HG03108 (cell line): ENCODE results near the gene CCZ1B.
A peak's percentile ranks its signal among the peaks of the same experiment; 100 is the strongest.
"Not testable (repeated sequence)": the region's sequence is repeated elsewhere in the genome, so short reads cannot be mapped to it uniquely, and the experiment has no call there.

ENCODE experiments used
- ATAC-seq: cut with Tn5 transposase; IDR thresholded peaks from one replicate; pipeline ENCODE4 v1.9.1; 2021; ENCODE audit warnings: moderate library complexity; ENCODE audit not compliant: unreplicated experiment

The CCZ1B gene

GRCh38 chr7:6831018-6831725, 5.1 kb upstream of the CCZ1B start:
- no peak for ATAC-seq

DNA sequence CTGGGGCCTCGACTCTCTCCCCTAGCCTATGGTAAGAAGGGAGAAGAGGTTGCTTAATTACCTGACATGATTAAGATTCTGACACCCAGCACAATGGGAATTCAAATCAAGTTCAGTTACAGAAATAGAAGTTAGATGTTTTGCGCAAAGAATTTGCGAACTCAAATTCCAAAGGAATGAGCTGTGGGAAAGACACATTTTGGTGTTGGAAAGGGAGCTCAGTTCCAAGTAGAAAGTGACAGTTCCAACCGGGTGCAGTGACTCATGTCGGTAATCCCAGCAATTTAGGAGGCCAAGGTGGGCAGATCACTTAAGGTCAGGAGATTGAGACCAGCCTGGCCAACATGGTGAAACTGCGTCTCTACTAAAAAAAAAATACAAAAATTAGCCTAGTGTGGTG, 4.0 kb upstream of the CCZ1B start:
- ATAC-seq, result not testable (repeated sequence)

- ATAC-seq, result not testable (repeated sequence)
Observed at GRCh38 chr7:6829616-6830015, 3.5 kb upstream of the CCZ1B start.

DNA sequence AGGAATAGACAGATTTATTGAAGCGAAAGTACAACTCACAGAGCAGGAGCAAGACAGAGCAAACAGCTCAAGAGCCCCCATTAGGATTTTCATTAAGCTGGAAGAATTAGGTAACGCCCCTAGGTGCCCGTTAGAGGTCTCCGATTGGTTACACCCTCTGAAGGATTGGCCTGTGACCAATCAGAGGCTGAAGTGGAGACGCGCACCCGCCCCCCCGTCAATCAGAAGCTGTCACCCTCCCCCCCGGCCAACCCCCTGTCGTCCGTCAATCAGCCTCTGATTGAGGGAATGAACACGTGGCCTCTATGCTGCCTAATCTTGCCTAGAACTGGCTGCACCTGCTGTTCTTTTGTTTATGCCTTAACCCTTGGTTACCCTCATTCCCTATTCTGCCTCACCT, 1.1 kb upstream of the CCZ1B start:
- not testable (repeated sequence) for ATAC-seq

GRCh38 chr7:6825236-6826125, 594 bp downstream of the CCZ1B start:
- ATAC-seq, result peak; percentile 30

DNA sequence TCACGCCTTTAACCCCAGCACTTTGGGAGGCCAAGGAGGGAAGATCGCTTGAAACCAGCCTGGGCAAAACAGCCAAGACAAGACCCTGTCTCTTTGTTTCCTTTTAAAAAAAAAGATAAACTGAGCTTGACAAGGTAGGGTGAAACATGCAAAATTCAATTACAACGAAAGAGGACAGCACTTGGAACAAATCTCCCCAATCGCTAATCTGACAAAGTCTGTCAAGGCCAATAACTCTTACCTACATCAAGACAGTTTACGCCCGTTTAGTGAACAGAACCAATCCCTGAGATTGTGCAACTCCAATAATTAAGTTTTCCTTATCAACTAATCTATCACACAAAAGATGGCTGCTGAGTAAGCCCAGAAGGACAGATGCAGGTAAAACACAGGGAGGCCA, 4.5 kb downstream of the CCZ1B start:
- ATAC-seq, result not testable (repeated sequence)

DNA sequence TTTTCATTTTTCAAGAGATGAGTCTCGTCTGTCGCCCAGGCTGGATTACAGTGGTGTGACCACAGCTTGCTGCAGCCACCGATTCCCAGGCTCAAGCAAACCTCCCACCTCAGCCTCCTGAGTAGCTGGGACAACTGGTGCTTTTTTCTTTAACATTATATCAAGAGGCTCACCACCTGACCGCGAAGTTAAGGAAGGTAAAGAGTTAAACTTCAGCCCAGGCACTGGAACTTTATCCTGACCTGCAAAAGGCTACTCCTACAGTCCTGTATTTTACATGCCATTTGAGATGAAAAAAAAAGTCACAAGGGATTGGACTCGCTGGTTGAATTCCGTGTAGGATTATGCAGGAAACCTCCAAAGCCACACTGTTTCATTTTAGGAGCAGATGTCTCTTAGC, 10.6 kb downstream of the CCZ1B start:
- not testable (repeated sequence) for ATAC-seq

- not testable (repeated sequence) for ATAC-seq
Observed at GRCh38 chr7:6813011-6813410, 13.1 kb downstream of the CCZ1B start.

DNA sequence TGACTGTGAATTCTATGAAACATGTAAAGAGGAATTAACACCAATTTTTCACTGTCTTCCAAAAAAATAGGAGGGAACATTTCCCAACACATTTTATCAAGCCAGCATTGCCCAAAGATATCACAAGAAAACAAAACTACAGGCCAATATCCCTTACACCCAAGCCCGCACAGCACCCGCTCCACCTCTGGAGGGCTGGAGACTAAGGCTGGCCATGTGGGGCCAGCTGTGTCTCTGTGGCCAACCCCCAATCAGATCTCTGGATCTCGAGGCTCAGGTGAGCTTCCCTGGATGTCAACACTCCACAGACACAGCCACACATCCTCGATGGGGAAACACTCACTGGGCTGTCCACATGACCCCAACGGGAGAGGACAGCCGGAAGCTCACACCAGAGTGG, 18.1 kb downstream of the CCZ1B start:
- ATAC-seq, result not testable (repeated sequence)

DNA sequence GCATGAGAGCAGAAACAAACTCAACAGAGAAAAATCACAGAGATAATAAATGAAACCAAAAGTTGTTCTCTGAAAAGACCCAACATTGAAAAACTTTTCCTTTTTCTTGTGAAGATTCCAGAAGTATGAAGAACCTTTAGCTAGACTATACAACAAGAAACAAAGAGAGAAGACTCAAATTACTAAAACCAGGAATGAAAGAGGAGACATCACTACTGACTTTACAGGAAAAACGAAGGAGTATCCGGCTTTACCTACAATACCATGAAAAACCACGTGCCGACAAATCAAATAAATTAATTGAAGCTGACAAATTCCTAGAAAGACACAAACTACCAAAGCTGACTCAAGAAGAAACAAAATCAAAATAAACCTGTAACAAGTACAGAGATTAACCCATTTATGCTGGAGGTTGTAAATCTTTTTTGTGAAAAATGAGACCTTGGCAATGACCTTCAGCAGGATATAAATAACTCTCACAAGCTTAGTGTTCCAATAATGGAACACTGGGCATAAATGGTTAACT, 18.6 kb downstream of the CCZ1B start:
- ATAC-seq, result not testable (repeated sequence)

GRCh38 chr7:6800331-6800730, 25.7 kb downstream of the CCZ1B start:
- ATAC-seq, result not testable (repeated sequence)

- not testable (repeated sequence) for ATAC-seq
Observed at GRCh38 chr7:6799887-6800286, 26.2 kb downstream of the CCZ1B start.

- ATAC-seq, result not testable (repeated sequence)
Observed at GRCh38 chr7:6798047-6798446, 28.0 kb downstream of the CCZ1B start.

GRCh38 chr7:6797218-6797617, 28.9 kb downstream of the CCZ1B start:
- not testable (repeated sequence) for ATAC-seq

DNA sequence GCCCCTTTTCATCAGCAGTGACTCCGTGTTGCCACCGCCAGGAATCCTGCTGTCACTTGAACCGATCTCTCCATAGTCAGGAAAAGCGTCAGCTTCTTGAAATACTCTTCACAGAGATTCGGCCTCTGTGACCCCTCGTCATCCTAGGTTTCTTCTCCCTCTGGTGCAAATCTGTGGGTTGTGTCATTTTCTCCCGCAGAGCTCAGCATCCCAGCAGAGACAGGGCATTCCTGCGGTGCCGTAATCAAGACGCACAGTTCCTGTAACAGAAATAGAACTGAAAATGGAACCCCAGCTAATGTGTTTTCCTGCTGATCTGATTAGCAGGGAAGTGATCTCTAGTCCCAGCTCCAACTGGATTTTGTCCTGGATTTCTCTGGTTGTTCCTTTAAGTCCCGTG, 31.8 kb downstream of the CCZ1B start:
- ATAC-seq, result not testable (repeated sequence)

GRCh38 chr7:6792113-6792872, 33.8 kb downstream of the CCZ1B start:
- ATAC-seq, result not testable (repeated sequence)

DNA sequence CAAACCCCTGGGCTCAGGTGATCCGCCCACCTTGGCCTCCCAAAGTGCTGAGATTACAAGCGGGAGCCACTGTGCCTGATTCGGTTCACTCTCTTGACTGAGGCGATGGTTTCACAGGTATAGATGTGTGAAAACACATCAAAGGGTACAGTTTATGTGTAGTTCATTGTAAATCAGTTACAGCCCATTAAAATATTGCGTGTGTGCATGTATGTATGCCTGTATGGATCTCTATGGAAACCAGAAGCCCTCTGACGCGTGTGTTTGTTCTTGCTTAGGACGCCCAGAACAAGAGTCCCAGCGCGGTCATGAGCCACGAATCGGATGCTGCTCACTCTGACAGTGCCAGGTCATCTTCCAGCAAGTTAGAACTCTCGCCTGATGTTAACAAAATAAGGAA, 36.7 kb downstream of the CCZ1B start:
- not testable (repeated sequence) for ATAC-seq

- ATAC-seq, result not testable (repeated sequence)
Observed at GRCh38 chr7:6781581-6781980, 44.5 kb downstream of the CCZ1B start.

GRCh38 chr7:6761186-6761585, 64.9 kb downstream of the CCZ1B start:
- ATAC-seq, result not testable (repeated sequence)

GRCh38 chr7:6753964-6754363, 72.1 kb downstream of the CCZ1B start, which contains the start of gene RSPH10B2:
Gene RSPH10B2, plus strand, starts transcription at chr7:6754103. Its CDS starts 3,575 bp downstream, at chr7:6757678.
- not testable (repeated sequence) for ATAC-seq

DNA sequence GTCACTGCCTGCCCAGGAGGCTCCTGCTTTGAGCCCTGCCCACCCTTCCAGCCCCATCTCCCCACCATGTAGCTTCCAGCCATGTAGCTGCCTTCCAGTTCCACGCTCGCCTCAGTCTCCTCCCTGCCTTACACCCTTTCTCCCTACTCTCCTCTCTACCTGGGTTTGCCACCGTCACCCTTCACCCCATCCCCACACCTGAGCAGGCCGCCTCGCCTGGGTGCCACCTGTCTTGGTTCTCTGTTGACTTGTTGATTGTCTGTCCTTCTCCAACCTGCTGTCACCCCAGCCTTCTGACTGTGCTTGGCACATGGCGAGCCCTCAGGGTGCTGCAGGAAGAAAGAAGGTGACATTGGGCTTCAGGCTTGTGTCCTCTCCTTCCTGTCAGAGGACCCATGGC, 75.9 kb downstream of the CCZ1B start:
- not testable (repeated sequence) for ATAC-seq
